NB4 (cell line): ENCODE results near the gene TP73.

Experiments used
- POLR2A ChIP-seq: IDR thresholded peaks from 2 replicates; pipeline ENCODE4 v1.6.1; 2011; ENCODE audit warnings: mild to moderate bottlenecking; ENCODE audit not compliant: insufficient read length; ENCODE audit errors: extremely low read depth
- TF ChIP-seq, protein P1 (sequence below): IDR thresholded peaks from one replicate; pipeline ENCODE4 v1.5.1; 2012; ENCODE audit warnings: low read depth, low read length
- TF ChIP-seq, protein P2 (sequence below): IDR thresholded peaks from 2 replicates; pipeline ENCODE4 v1.6.1; 2011; ENCODE audit warnings: low read depth, low read length

- TF ChIP-seq, protein P1, sequence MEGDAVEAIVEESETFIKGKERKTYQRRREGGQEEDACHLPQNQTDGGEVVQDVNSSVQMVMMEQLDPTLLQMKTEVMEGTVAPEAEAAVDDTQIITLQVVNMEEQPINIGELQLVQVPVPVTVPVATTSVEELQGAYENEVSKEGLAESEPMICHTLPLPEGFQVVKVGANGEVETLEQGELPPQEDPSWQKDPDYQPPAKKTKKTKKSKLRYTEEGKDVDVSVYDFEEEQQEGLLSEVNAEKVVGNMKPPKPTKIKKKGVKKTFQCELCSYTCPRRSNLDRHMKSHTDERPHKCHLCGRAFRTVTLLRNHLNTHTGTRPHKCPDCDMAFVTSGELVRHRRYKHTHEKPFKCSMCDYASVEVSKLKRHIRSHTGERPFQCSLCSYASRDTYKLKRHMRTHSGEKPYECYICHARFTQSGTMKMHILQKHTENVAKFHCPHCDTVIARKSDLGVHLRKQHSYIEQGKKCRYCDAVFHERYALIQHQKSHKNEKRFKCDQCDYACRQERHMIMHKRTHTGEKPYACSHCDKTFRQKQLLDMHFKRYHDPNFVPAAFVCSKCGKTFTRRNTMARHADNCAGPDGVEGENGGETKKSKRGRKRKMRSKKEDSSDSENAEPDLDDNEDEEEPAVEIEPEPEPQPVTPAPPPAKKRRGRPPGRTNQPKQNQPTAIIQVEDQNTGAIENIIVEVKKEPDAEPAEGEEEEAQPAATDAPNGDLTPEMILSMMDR, result no peak
- TF ChIP-seq POLR2A, result no peak
- TF ChIP-seq, protein P2, sequence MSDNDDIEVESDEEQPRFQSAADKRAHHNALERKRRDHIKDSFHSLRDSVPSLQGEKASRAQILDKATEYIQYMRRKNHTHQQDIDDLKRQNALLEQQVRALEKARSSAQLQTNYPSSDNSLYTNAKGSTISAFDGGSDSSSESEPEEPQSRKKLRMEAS, result no peak
Measured at GRCh38 chr1:3759796-3760195, 107.5 kb downstream of the TP73 start.
